GM06990 (cell line): ENCODE measurements around the gene GLTPD2.

Experiments used
- DNase-seq: peaks from one replicate; pipeline ENCODE4 v3.0.0-alpha.2; 2011; ENCODE audit not compliant: insufficient read length; ENCODE audit errors: extremely low read depth
- H3K27me3 ChIP-seq: replicated peaks from 2 replicates; pipeline ENCODE4 v1.6.0; 2011; ENCODE audit warnings: low read length; ENCODE audit not compliant: control insufficient read depth, insufficient read depth
- H3K36me3 ChIP-seq: 2 replicates; pipeline ENCODE4 v1.5.1; 2011; ENCODE audit warnings: low read length; ENCODE audit not compliant: control insufficient read depth, insufficient read depth
- H3K4me3 ChIP-seq: replicated peaks from 2 replicates; pipeline ENCODE4 v1.5.1; 2011; ENCODE audit warnings: low read depth, mild to moderate bottlenecking, control low read depth, low read length
- TF ChIP-seq, protein P1 (sequence below): IDR thresholded peaks from 2 replicates; pipeline ENCODE4 v1.5.1; 2011; ENCODE audit warnings: low read length, control low read depth, mild to moderate bottlenecking, inconsistent platforms; ENCODE audit not compliant: insufficient read depth, poor library complexity, severe bottlenecking

The GLTPD2 gene

GRCh38 chr17:4747847-4748246 is 40.9 kb upstream of the GLTPD2 start:
- no peaks in the 10 kb centered on the region; the same call in 1 of the 2 replicates for H3K27me3 ChIP-seq
- DNase-seq, result peak; percentile 37
- H3K4me3 ChIP-seq, result no peak overlapping the region

GRCh38 chr17:4748686-4749085 is 40.1 kb upstream of the GLTPD2 start:
- no peaks in the 10 kb centered on the region; the same call in 1 of the 2 replicates for H3K27me3 ChIP-seq
- no peaks in the 10 kb centered on the region for H3K36me3 ChIP-seq
- H3K4me3 ChIP-seq, result no peak overlapping the region
- no peak for DNase-seq
- TF ChIP-seq, protein P1, sequence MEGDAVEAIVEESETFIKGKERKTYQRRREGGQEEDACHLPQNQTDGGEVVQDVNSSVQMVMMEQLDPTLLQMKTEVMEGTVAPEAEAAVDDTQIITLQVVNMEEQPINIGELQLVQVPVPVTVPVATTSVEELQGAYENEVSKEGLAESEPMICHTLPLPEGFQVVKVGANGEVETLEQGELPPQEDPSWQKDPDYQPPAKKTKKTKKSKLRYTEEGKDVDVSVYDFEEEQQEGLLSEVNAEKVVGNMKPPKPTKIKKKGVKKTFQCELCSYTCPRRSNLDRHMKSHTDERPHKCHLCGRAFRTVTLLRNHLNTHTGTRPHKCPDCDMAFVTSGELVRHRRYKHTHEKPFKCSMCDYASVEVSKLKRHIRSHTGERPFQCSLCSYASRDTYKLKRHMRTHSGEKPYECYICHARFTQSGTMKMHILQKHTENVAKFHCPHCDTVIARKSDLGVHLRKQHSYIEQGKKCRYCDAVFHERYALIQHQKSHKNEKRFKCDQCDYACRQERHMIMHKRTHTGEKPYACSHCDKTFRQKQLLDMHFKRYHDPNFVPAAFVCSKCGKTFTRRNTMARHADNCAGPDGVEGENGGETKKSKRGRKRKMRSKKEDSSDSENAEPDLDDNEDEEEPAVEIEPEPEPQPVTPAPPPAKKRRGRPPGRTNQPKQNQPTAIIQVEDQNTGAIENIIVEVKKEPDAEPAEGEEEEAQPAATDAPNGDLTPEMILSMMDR, result no peak

More at GRCh38 chr17:4747847-4748246, 40.9 kb upstream of the GLTPD2 start:
- TF ChIP-seq, protein P1, result no peak
- H3K36me3 ChIP-seq, result no peaks in the 10 kb centered on the region

DNA sequence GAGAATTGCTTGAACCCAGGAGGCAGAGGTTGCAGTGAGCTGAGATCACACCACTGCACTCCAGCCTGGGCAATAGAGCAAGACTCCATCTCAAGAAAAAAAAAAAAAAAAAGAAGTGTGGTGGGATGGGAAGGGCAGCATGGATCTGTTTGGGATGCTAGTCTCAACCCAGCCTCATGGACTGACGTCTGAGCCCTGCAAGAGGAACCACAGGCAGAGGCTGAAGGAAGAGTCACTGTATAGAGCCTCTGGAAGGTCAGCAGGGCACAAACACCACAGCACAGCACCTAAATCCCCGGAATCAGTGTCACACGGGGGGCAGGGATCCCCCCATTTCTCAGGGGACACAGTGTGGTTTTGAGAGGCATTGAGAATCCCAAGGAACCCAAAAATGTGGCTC is 38.2 kb upstream of the GLTPD2 start:
- no peak overlapping the region for H3K4me3 ChIP-seq
- H3K36me3 ChIP-seq, result no peaks in the 10 kb centered on the region
- TF ChIP-seq, protein P1, result no peak
- DNase-seq, result no peak
- peaks cover 1% of the 10 kb centered on the region for H3K27me3 ChIP-seq

DNA sequence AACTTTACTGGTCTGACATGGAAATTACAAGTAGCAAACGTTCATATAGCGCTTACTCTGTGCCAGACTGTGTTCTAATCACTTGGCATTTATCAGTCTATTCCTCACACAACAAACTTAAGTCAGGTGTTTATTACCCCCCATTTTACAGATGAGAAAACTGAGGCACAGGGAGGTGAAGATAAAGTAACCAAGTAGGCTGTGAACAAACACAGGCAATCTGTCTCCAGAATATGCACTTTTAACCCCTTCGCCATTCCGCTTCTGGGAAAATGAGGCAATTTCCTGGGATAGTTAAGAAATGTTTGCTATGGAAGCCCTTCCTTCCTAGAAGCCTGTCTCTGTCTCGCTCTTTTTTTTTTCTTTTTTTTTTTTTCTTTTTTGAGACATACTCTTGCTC is 36.8 kb upstream of the GLTPD2 start:
- DNase-seq, result no peak
- no peak overlapping the region for H3K4me3 ChIP-seq
- TF ChIP-seq, protein P1, result no peak
- H3K27me3 ChIP-seq, result peaks cover 1% of the 10 kb centered on the region
- H3K36me3 ChIP-seq, result no peaks in the 10 kb centered on the region

DNA sequence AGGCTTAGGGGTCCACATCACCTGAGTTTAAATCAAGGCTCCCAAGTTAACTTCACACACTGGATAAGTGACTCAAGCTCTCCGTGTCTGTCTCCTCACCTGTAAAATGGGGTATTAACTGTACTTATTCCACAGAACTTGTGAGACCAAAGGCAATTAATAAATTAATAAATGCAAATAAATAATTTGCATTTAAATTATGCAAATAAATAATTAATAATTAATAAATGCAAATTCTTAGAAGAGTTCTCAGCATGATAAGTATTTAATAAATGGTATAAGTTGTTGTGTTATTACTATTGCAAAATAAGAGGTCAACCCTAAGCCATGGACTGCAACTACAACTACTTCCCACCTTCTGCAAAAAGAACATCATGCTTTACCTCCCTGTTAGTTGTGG is 35.4 kb upstream of the GLTPD2 start:
- Histone ChIP-seq H3K36me3 (no peaks in the 10 kb centered on the region), H3K4me3 (no peak overlapping the region), H3K27me3 (peaks cover 1% of the 10 kb centered on the region)
- DNase-seq, result no peak
- TF ChIP-seq, protein P1, result no peak

DNA sequence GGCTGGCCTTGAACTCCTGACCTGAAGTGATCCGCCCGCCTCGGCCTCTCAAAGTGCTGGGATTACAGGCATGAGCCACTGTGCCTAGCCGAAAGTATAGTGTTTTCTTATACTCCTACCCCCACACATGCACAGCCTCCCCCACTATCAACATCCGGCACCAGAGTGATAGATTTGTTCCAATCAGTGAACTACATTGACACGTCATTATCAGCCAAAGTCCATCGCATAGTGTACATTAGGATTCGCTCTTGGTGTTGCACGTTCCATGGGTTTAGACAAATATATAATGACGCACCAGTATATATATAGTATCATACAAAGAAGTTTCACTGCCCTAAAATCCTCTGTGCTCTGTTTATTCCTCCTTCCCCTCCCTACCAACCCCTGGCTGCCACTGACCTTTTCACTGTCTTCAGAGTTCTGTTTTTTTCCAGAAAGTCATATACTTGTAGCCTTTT is 29.0 kb upstream of the GLTPD2 start:
- Histone ChIP-seq H3K36me3 (no peaks in the 10 kb centered on the region), H3K27me3 (no peaks in the 10 kb centered on the region), H3K4me3 (no peak overlapping the region)
- no peak for DNase-seq
- TF ChIP-seq, protein P1, result no peak
